Activated CD4-positive, alpha-beta T cell treated with anti-CD3 and anti-CD28 coated beads, Interleukin-2, amount 50 U/mL, for 48 hours (primary cell): ENCODE results near the gene EEF2.
A peak's percentile ranks its signal among the peaks of the same experiment; 100 is the strongest.

Source experiments
- DNase-seq, 2 experiments: peaks; one replicate each; pipeline ENCODE4 v3.0.0-alpha.2; 2020

Gene EEF2

DNA sequence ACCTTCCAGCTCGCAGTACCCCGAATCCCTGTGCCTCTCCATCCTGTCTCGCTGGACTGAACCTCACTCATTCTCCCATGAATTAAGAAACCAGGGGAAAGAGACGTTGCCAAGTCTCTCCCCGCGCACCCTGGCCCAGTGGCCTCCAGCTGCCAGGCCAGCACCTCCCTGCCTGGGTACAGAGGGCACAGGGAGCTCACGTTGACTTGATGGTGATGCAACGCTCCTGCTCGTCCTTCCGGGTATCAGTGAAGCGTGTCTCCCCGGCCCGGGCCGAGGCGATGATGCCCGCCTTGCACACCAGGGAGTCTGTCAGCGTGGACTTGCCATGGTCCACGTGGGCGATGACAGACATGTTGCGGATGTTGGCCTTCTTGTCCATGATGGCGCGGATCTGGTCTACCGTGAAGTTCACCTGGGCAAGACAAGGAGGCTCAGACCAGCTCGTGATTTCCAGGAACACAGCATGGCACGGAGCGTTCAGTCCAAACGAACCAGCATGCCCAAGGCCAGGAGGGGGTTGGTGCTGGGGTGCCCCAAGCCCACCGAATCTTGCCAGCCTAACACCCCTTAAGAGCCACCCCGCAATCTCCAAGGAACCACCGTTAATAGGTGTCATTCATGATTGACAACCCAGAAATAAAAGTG lies 1.2 kb downstream of the EEF2 start:
- peak in 1 of 2 experiments; percentile 45 for DNase-seq

DNA sequence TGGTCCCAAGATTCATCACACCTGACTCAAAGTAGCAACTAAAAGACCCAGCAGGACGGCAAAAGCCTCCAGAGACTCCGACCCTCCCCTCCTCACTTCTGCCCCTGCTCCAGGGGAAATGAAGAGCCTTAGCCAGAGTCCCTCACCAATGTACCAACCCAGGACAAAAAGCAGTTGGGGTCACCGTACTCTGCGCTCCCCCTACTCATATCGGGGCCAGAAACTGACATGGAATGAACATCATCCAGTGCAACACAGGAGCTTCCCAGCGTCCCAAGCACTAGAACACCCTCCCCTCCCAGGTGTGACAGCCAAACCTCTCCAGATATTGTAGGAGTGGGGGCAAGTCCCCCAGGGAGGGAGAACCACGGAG lies 1.7 kb downstream of the EEF2 start:
- DNase-seq: no peak

DNA sequence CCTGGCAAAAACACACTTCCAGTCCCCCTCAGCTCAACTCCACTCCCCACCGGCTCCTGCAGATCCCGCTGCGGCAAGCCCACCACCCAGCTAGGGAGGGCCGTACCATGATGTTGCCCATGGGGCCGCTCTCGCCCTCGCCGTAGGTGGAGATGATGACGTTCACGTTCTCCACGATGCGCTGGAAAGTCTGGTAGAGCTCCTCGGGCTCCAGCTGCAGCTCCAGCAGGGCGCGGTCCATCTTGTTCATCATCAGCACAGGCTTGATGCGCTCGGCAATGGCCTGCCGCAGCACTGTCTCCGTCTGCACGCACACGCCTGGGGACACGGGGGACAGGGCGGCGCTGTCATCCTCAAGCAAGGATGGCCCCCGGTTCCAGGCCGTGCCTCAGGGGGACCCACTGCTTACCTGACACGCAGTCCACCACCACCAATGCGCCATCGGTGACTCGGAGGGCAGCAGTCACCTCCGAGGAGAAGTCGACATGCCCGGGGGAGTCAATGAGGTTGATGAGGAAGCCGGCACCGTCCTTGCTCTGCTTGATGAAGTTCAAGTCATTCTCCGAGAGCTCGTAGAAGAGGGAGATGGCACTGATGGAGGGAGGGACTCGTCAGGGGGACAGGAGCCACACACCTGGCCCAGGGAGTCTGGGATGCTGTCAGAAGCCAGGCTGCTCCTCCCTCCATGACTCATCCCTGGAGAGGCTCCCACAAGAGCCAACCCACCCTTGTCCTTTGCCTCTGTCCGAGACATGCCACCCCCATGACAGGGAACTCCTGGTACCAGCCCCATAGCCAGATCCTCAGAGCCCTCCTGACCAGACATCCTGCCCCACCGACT lies 2.3 kb downstream of the EEF2 start:
- DNase-seq: peak in 1 of 2 experiments; percentile 40

DNA sequence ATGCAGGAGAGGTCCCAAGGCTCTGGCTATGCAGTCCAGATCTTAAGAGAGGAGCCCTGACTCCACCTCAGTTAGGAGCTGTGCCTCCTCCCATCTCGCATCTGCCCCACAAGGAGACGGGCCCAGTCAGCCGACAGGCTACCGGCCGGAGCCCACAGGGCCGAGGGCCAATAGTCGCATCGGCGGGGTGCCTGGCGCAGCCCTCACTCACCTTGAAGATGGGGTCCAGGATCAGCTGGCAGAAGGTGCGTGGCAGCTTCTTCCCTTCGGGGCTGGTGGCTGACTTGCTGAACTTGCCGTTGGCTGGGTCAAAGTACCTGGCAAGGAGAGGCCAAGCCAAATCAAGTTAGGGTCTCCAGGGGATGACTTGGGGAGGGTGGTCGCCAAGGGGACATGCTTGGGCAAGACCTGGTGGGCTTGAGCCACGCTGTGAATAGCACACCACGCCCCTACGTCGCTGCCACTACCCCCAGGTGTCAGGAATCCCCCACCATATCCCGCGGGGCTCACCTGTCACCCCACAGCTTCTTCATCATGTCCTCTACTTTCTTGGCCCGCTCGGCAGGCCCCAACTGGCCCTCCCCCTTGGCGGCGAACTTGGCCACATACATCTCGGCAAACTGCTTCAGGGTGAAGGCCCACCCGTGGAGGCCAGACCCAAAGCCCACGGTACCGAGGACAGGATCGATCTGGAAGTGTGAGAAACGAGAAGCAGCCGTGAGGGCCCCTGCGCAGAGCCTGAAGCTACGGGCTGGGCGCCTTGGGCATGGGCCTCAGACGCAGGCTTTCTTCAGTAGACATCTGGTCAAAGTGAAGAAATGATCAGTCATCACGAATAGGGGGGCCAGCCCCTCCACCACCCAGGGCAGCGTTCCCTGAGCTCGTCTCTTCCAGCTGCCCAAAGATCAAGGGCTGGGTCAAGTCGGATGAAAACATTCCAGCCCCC lies 3.3 kb downstream of the EEF2 start:
- peak in 1 of 2 experiments; percentile 7 for DNase-seq

DNA sequence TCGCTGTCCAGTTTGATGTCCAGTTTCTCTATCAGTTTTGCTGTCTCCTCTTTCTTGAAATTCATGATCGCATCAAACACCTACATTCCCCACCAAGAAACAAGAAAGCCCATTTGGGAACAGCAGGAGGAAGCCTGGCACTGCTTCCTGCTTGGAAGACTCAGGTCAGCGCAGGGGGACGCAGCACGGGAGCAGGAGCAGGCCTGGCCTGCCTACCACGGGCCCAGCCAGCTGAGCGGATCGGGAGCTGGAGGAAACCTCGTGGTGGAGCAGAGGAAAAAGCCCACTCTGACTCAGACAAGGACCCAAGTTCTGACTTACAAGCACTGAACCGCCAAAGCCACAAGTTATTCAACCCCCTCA lies 3.9 kb downstream of the EEF2 start:
- no peak for DNase-seq

DNA sequence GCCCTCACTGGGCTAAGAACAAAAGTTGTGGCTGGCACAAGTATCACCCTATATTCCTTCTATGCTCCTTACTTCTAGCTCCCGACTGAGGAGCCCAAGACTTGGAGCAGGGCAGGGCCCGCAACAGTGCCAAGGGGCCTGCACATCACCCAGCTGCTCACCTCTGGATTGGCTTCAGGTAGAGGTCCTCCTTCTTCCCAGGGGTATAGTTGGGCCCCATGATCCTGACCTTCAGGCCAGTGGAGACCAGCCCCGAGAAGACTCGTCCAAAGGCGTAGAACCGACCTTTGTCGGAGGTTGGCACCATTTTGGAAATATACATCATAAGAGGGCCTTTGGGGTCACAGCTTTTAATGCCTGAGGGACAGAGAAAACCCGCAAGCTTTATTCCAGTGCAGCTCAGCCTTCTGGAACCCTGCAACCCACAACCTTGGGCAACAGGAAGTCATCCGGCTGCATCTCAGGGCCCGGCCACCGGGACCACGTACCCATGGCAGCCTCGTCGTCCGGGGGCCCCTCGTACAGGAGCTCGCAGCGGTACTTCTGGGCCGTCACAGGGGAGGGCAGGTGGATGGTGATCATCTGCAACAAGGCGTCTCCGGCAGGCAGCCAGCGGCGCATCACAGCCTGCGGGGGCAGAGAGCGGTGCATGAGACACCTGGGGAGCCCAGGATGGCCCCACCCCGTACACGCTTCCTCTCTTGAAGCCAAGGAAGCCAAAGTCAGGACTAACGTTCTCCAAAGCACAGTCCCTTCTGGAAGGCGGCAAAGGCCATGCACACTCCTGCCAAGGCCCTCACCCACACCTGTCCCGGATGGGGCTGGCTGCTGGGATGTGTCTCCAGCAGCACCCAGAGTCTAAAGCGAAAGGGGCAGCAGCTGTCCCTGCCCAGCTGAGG lies 4.7 kb downstream of the EEF2 start:
- DNase-seq: peak in 1 of 2 experiments; percentile 12

DNA sequence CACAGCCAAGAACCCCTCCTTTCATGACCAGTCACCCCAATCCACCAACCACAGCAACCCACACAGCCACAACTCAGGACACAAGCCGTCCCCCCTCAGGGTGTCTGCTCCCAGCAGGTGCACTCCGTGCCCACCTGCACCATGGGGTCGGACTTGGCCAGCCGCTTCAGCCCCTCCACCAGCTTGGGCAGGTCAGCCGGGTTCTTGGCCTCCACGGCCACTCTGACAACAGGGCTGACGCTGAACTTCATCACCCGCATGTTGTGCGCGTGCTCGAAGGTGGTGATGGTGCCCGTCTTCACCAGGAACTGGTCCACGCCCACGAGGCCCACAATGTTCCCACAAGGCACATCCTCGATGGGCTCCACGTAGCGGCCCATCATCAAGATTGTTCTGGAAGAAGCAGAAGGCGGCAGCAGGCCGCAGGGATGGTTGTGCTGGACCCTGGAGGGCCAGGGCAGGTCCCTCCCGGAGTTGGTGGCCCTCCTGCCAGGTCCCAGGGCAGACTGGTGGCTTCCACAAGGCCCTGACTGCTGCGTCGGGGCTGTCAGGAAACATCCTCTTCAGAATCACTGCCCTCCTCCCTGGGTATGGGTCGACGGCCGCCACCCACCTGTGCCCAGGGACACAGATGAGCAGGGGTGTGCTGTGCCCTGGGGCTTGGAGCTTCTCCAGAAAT lies 5.5 kb downstream of the EEF2 start:
- no peak for DNase-seq

DNA sequence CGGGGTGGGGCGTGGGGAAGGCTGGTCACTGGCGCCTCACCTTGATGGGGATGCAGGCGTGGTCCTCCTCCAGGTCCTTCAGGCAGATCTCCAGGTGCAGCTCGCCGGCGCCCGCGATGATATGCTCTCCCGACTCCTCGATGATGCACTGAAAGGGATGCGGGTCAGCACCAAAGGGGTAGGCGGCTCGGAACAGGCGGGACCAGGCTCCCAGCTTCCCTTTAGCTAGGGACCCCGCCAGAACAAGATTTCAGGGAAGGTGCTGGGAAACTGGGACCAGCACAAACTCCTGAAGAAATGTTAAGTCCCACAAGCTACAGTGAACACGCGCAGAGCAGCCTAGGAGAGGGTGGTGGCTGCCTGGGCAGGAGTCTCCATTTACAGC lies 6.0 kb downstream of the EEF2 start:
- peak in 1 of 2 experiments; percentile 10 for DNase-seq

DNA sequence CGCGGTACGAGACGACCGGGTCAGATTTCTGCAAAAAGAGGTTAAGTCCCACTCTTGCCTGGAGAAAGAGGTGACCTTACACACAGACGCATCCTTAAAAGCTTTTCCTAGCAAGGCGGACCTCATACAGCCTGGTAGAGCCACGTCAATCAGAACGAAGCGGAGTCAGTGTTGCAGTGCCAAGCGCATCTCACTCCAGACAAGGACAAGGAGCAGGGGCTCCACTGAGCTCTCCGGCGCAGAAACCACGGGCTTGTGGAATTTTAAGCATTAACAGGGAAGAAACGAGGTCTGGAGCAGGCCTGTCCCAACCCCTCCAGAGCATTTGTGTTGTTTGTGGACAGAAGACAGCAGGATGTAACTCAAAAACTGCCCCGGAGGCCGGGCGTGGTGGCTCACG lies 7.1 kb downstream of the EEF2 start:
- no peak for DNase-seq

DNA sequence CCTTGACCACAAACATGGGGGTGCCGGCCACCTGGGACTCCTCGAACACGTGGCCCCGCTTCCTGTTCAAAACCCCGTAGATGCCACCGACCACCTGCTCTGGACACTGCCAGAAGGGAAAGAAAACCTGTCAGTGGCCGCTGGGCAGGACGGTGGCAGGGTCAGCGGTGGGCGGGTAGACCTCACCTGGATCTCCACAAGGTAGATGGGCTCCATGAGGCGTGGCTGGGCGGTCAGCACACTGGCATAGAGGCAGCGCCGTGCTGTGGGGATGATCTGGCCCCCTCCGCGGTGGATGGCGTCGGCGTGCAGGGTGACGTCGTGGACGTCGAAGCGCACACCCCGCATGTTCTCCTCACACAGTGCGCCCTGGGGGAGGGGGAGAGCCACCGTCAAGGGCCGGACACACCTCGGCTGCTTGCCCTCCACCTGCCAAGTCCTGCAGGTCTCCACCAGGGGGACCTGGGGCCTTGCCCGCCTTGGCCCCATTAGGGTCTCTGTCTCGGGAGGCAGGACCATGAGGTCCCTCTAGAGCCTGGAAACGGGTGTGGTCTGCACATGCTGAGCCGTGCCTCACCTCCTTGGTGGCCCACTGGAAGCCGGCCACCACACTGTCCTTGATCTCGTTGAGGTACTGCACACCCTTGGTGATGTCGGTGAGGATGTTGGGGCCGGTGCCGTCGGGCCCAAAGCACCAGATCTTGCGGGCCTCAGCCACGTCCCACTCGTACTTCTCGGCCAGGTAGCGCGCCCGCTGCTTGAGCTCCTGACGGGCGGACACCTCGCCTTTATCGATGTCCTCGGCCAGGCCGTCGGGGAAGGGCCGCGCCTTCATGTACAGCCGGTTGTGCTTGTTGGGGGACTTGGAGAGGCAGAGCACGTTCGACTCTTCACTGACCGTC lies 7.8 kb downstream of the EEF2 start:
- DNase-seq: peak in 1 of 2 experiments; percentile 13

DNA sequence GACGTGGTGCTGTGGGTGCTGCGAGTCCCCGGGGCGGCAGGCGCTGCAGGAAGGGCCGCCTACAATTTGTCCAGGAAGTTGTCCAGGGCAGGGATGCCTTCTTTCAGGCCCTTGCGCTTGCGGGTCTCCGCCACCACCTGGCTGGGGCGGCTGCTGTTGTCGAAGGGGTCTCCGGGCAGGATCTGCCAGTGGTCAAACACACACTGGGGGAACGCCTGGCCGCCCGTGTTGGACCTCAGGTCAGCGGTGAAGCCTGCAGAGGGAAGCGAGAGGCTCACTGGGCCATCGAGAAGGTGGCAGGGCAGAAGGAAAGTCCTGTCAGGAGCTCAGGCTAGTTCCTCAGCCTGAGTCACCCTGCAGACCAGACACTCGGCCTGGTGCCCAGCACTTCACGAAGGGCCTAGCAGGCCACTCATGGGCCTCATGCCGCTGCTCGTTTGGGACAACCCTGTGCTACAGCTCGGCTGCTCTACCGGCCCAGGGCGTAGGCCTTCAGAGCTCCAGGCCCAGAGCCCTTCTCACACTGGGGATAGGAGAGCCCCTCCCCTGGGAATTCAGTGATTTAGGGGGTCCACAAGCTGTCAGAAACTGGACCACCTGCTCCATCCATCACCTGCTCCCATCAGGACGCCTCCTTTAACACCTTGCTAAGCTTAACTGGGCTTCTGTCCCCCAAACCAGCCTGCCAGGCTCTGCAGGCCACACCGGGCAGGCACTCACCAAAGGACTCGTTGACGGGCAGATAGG lies 8.6 kb downstream of the EEF2 start:
- peak in 1 of 2 experiments; percentile 8 for DNase-seq

DNA sequence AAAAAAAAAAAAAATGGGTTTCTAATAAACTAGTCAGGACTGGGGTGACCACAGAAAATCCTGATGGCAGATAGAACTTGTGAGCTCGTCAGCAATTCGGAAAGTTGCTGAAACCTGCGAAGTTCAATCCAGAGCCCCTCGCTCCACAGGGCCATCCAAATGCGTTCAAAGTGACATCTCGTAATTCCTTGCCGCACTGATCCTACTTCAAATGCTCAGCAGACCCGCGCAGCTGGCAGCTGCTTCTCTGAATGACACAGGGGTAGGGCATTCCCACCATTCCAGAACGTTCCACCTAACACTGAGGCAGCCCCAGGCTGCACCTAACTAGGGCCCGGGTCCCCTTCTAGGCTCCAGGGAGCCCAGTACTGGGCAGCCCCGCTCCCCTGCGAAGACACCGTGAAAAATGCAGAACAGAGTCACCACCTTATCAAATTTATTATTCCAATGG lies 9.6 kb downstream of the EEF2 start:
- peak in 1 of 2 experiments; percentile 14 for DNase-seq

DNA sequence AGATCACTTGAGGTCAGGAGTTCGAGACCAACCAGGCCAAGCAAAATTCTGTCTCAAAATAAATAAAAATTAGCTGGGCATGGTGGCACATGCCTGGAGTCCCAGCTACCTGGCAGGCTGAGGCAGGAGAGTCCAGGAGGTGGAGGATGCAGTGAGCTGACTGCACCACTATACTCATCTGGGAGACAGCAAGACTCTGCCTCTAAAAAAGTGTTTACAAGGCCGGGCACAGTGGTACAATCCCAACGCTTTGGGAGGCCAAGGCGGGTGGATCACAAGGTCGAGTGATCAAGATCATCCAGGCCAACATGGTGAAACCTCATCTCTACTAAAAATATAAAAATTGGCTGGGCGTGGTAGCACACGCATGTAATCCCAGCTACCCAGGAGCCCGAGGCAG lies 10.1 kb downstream of the EEF2 start:
- no peak for DNase-seq

DNA sequence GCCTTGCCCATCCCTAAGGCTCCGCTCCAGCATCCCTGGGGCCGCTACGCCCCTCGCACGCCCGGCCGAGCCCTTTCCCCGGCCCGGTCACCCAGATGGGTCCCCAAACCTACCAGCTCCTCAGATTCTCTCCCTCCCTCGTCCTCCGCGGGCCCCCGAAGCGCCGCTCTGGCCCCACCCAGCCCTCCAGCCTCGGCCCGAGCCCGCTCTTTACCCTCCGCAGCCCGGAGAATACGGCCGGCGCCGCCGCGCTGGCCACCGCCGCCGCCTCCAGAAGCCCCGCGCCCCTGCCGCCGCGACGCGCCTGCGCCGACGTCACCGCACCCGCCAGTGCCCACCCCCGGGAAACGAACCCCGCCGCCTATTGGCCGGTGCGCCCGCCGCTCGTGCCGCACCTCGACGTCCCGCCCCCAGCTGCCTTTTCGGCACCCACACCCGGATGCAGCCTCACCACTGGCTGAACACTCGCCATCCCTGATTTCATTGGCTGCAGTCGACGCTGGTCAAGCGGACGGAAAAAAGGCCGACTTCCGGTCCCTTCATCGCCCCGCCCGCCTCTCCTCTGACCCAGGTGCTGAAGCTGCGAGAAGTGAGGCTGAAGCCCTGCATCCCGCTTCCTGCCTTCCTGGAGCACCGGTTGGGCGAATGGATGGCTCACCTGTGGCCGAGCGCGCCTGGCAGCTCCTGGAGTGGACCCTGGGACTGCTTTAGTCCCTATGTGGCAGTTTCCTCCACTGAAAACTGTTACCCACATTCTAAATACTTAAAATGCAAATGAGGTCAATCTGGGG lies 14.3 kb downstream of the EEF2 start, which contains the start of gene DAPK3:
TSS of gene DAPK3 (minus strand) at position 292 of the 791 bp plus-strand sequence. CDS start 1,364 bp downstream, outside the sequence.
- DNase-seq: peak; percentile 96 to 97

DNA sequence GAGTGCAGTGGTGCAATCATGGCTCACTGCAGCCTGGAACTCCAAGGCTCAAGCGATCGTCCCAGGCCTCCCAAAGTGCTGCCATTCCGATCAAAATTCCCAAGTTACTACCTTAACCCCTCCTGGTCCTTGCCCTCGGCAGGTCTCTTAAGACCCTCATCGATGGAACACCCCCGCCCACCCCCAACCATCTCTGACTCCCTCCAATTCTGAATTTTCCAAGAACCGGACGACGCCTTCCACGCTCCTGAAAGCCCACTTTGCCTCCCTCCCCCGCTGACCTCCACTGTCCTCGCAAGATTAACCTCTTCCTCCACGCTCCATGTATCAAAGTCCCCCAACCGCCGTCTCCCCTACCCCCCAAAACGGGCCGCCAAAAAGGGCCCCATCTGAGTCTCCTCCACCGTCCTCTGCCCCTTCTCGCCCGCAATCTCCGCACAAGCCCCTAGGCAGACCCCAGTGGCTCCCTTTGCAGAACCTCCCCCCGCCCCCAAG lies 14.9 kb downstream of the EEF2 start:
- DNase-seq: no peak

DNA sequence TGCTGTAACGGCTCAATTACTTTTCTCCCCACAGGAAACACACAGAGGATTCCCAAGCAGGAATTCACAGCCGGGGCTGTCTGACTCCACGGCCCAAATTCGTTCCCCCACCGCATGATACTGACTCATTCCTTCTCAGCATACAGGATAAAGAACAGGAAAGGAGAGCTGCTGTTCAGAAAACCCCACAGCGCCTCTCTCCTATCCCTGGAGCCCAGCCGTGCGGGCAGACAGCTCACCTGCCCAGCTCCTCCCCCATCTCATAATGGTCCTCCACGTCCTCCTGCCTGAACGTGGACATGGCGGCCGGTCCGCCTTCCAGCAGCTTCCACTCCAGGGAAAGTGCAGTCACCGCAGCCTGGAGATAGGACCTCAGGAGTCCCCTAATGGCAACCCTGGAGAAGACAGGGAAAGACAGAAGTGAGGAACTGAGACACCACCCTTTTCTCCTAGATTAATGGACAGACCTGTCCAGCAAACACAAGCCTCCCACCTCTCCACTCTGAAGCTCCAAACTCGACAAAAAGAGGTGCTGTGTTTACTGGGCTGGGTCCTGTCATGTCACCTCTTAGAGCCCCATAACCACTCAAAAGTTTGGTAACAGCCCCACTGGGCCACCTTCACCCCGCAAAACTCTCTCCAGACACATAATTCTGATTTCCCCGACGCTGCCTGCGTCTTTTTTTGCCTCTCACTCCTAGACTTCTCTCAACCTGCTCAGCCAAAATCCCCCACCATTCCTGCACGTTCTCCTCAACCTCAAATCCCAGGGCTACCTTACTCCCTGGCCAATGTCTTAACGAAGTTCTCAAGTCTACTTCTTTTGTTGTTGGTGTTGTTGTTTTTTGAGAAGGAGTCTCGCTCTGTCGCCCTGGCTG lies 15.6 kb downstream of the EEF2 start:
- DNase-seq: no peak
